Activated T-cell treated with anti-CD3 and anti-CD28 coated beads for 1 hour (primary cell): ENCODE results near the gene PLAA.

Source experiments
- DNase-seq: peaks from one replicate; pipeline ENCODE4 v3.0.0-alpha.2; 2020; ENCODE audit warnings: low read depth

PLAA gene

DNA sequence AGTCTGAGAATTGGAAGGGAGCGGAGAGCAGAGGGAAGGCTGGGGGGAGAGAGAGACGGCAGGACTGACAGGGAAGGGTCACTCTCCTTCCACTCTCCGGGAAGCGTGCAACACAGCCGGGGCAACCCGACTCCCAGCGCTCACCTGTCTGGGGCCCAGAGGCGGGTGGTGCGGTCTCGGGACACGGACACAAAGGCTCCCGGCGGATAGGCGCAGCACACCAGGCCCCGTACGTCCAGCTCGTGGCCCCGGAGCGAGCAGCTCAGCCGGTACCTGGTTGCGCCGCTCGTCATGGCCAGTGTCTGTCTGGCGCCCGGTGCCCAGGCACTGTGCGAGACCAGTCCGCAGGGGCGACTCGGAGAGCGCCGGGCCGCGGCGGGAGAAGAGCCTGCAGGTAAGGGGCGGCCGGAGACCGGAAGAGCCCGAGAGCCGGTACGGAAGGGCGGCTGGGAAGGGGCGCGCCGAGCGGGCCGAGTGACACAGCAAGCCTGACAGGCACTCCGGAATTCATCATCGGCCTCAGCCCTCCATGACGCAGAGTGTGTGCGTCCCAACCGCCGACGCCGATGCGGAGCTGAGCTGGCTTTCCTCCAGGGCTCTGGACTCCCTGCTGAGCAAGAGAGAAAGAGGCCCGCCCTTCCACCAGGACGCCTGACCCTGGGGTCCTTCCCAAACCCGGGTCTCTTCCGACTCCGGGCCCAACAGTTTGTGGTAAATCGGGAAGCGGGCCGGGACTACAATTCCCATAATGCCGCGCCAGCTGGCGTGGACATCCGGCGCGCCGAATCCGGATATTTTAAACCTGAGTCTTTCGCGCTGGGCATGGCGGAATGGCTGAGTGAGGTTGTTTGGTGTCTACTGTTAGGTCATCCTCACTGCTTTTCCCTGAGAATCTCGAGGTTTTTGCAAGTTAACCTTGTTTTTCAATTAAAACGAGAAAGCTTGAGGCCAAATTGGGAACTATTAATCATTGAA, at the start of gene PLAA:
Gene PLAA, minus strand, starts transcription at position 490 of the 975 bp plus-strand sequence. Its CDS starts 197 bp downstream, at position 293.
- DNase-seq, result peak; percentile 73

DNA sequence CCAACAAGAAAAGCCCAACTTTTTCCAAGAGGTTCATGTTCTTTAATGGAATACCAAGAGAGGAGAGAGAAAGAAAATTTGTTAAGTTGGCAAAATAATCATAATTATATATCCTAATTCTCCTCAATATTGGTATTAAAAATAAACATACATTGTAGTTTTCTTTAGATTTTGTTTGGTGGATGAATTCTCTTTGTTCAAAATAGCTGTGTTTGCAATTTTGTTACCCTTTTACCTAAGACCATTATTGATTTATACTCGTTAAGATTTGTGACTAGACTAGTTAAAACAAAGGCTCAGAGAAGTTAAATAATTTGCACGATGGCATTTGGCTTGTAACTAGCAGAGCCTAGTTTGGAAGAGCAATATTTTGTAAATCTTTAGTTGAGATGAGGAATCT, 48.8 kb upstream of the PLAA start:
- DNase-seq, result no peak

DNA sequence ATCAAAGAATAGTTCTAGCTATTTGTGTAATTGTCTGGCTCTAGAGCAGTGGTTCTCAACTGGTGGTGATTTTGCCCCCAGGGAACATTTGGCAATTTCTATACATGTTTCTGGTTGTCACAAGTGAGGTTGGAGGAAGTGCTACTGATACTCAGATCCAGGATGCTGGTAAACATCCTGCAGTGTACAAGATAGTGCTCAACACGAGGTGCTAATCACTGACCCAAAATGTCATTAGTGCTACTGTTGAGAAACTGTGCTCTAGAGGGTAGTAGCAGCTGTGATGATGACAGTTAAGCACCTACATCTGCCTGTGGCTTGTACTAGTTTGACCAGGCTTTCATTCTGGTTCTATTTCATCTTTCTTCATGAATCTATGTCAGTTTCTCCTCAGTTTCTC, 36.3 kb upstream of the PLAA start:
- DNase-seq, result no peak

- no peak for DNase-seq
These were observed 29.0 kb upstream of the PLAA start for GRCh38 chr9:26975728-26976707.

GRCh38 chr9:26974927-26975326, 27.9 kb upstream of the PLAA start:
- DNase-seq, result no peak

DNA sequence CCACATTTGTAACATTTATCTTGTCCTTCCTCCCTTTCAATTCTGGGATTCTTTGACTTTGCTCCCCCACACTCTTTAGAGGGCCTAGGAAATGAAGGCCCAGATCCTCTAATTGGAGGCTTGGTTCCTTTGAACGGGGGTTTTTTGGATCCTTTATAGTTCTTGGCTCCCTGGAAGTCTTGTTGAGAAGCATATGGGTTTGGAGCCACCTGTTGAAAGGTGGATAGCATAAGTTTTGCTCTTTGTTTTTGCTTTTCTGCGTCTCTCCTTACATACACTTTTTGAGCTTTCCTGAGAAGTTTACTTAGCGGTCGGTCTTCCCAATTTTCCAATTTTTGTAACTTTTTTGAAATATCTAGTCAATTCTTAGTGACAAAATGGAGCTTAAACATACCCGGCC, 26.9 kb upstream of the PLAA start:
- no peak for DNase-seq

DNA sequence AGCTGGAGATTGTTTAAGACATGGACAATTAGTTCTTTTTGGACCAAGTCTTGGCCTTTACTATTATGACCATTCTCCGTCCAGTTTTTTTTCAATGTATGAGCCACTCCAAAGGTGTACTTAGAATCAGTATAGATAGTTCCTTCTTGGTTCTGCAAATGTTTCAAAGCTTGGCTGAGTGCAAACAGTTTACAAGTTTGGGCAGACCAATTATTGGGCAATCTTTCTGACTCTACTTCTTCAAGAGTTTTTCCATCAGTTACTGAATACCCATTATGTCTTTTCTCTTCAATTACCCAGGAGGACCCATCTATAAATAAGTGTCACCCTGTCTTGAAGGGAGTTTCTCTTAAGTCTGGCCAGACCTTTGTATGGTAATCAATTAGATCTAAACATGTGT, 24.7 kb upstream of the PLAA start:
- no peak for DNase-seq

GRCh38 chr9:26956860-26957233, 9.8 kb upstream of the PLAA start:
- no peak for DNase-seq

DNA sequence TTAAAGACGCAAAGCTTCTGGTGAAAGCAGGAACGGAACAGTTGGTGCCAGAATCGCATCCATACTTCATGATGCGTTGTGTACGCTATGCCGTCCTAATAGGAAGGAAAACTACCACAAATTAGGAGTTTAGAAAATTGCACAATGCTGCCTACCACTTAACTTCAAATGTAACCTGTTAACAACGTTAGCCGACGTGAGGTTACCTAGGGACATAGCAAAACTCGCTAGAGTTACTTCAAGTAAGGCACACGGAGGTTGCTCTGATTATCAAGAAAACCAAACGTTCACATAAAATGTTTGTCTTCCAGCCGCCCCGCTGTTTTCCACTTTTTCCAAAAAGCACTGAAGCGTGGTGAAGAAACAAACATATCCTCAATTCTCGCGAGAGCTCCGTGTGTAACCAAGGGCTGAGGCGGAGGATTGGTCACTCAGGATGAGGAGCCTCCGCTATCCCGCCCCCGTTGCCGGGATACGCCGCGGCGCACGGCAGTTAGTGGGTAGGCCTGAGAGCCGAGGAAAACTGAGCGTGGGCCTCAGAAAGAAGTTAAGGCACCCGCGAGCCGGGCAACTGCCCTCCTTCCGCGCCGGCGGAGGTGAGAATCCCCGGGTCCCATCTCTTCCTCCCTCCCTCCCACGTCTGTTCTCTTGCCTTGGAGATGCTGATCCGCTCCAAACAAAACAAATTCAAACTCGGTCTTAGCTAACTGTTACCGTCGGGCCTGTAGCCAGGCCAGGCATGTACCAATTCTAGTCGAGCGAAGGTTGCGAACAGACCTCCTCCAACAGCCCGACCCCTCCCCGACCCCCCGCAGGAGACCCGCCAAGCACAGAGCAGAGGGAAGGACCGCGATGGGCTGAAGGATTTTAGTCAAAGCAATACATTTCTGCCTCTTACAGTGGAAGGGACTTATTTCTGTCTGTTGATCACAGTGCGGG, 9.1 kb upstream of the PLAA start, which contains the start of gene IFT74:
Gene IFT74, plus strand, starts transcription at position 492 of the 939 bp plus-strand sequence. CDS start 5,556 bp downstream, outside the sequence.
- peak; percentile 86 for DNase-seq

DNA sequence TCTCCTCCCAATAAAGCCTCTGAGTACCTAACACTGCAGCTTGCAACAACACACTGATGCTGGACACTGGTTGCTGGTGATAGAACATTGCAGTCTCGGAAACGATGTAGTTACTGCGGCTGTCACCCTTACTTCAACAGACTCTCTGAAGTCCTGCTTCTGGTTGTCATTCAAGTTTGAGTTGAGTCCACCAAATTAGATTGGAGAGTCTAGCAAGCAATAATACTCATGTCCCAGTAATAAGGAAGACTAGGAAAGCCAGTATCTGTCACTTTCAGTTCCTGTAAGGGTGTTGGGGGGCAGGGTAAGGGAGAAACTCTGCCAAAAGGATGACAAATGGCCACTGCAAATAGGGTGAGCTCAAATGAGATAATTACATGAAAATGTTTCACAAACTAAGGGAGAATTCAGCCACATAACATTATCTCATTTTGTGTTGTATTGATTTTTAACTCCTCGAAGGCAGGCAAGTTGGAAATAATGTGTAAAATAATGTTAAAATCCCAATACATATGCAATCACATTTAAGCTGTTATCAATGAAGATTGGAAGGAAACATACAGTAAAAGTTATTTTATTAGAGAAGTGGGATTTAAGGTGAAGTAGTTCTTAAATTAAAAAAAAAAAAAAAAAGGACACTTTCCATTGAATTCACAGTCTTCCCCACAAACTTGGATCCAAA, 8.3 kb upstream of the PLAA start:
- no peak for DNase-seq

DNA sequence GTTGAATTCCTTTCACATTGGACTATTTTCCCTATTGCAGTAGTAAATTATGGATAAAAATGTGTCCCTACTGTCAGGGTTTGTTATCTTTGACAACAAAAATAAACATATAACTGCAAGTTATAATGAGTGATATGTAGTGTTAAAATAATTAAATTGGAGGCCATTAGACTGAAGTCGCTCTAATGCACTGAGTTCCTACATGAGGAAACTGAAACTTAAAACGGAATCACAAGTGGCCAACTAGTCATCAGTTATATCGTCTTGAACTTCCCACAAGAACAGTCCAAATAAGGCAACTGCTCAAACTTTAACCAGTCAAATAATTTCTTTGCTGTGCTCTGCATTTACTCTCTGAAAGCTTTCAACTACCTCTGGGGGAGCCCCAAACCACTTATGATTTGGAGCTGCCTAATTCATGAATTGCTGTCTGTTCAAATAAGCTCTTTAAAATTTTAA, 7.0 kb upstream of the PLAA start:
- no peak for DNase-seq

GRCh38 chr9:26951794-26952193, 4.8 kb upstream of the PLAA start:
- no peak for DNase-seq

- DNase-seq, result no peak
These were observed 3.5 kb upstream of the PLAA start for GRCh38 chr9:26950521-26950920.

DNA sequence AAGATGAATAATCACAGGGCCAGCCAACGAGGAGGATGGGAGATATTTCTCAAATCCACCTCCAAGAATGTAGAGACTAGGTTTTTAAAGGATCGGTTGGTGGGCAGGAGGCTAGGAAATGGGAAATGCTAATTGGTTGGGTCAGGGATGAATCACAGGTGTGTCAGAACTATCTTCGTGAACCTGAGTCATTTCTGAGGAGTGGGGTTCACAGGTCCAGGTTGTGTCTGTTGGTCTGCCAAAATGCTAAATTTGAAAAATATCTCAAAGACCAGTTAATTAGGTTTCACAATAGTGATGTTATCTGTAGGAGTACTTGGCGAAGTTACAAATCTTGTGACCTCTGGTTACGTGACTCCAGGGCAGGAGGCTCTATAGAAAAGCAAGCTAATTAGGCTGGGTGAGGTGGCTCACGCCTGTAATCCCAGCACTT, 2.6 kb upstream of the PLAA start:
- no peak for DNase-seq

DNA sequence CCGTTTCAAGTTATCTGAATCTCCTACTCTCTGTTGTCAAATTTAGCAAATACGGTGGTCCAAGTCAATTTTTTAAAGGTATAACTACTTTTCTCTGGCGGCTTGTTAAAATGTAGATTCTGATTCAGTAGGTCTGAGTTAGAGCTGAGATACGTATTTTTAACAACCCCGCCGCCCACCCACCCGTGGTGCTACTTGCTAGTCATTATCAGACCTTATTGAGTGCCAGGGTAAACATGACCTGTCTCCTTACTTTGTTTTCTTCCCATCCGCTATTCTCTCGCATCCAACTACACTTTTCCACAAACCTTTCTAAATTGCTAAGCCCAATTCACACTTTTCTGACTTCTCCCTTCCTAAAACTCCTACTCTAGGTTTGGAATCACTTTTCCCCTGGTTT, 694 bp upstream of the PLAA start:
- DNase-seq, result no peak

DNA sequence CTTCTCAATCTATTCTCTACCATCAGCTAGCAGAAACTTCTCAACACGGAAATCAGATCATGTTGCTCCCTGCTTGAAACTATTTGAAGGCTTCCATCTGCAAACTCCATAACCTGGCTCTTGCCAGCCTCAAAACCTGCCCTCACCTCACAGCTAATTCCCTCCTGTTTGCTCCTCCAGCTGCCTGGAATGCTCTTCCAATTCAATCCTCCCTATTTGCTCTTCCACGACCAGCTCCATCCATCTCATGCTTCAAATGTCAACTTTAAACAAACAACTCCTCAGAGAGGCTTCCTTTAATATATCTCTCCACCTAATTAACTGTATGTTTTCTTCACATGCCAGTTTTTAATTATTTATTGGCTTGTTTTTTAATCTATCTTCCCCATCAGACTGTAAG, 1.5 kb downstream of the PLAA start:
- no peak for DNase-seq

DNA sequence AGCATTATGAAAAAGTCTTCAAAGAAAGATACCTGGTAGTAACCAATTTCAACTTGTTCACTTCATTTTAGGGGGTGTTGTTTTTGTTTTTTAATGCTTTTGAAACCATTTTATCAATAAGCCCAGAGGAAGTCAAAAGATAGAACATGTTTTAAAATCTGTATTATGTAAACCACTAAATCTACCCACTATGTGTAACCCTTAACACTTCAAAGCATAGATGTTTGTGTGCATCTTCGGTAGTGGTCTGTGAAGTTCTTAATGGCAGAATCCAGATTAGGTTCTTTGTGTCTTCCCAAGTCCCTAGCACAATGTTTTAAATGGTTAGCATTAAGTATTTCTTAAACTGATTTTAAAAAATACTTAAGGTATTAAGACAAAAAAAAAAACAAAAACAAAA, 6.3 kb downstream of the PLAA start:
- no peak for DNase-seq

DNA sequence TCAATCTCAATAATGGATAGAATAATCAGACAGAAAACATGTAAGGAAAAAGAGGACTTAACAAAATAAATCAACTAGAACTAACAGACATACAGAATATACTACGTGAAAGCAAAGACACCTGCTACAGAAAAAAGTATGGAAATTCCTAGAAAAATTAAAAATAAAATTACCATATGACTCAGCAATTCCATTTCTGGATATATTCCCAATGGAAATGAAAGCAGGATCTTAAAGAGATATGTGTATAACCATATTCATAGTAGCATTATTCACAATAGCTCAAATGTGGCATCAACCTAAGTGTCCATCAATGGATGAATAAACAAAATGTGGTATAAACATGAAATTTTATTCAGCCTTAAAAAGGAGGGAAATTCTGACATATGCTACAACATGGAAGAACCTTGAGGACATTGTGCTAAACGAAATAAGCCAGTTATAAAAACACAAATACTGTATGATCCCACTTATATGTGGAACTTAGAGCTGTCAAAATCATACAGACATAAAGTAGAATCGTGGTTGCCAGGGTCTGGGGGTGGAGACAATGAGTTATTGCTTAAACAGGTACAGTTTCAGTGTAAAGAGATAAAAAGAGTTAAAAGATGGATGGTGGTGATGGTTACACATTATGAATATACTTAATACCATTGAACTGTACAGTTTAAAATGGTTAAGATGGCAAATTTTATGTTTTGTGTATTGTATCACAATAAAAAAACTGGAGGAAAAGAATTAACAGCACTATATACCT, 6.9 kb downstream of the PLAA start:
- DNase-seq, result no peak

- no peak for DNase-seq
These were observed 9.1 kb downstream of the PLAA start for GRCh38 chr9:26937816-26938371.

GRCh38 chr9:26935847-26936246, 11.2 kb downstream of the PLAA start:
- DNase-seq, result no peak
